ENCODE data around the gene FSTL4.

FSTL4 gene

DNA sequence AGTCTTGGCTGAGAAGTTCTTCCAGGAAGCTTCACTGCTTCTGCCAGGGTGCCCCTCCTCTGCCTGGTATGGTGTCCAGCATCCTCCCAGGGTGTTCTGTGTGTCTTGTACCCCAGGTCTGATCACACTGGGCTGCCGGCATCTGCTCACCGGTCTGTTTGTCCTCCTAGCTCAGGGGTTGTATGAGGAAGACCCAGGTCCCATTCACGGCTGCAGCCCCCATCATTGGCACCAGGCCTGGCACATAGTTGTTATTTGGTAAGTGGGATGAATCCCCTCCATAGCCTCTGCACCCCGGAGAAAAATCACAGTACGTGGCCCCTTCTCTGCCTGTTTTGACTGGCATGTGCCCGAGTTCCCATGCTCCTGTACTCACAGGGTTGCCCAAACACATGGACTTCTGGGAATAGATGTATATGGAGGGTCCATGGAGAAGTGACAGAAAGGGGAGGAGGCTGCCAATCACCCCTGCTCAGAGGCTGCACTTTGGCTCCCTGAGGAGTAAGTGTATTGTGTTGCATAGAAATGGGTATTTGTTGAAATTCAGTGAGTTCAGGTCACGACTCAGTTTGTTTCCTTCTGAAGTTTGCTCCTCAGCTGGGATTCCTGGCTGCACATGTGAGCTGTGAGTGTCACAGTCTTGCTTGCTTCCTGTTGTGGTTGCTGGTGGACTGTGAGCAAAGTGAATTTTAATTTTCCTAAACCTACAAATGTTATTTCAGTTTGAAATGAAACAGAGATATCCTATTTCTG is 464.4 kb downstream of the FSTL4 start:
- Histone ChIP-seq H3F3A (ENCODE audit: insufficient read depth, low read length) (no peaks in the 10 kb centered on the region), H2AFZ (ENCODE audit: low read length) (no peak overlapping the region), H3K27ac (ENCODE audit: low read depth, low read length, poor library complexity, severe bottlenecking) (no peak overlapping the region), H3K4me2 (ENCODE audit: low read length) (no peak overlapping the region), H3K9me3 (ENCODE audit: low read length) (no peaks in the 10 kb centered on the region), H3K27me3 (ENCODE audit: insufficient read depth, low read length) (no peaks in the 10 kb centered on the region; the same call in 1 of the 2 replicates), H3K4me3 (ENCODE audit: low read depth, low read length, poor library complexity, severe bottlenecking) (no peak overlapping the region), H3K36me3 (ENCODE audit: insufficient read depth, low read length) (no peaks in the 10 kb centered on the region), H3K4me1 (ENCODE audit: insufficient read depth, low read length, severe bottlenecking) (no peaks in the 10 kb centered on the region), H4K20me1 (ENCODE audit: insufficient read depth, low read length) (no peaks in the 10 kb centered on the region), H3K9me2 (ENCODE audit: low read depth, low read length) (no peaks in the 10 kb centered on the region), H3K9ac (ENCODE audit: low read length) (no peak overlapping the region), H3K79me2 (ENCODE audit: insufficient read depth, low read length) (no peaks in the 10 kb centered on the region)
- no peak for TF ChIP-seq CTCF (IDR thresholded peaks at IDR 0.05; ENCODE audit: low read length)
- TF ChIP-seq EZH2 (IDR thresholded peaks at IDR 0.05; ENCODE audit: borderline replicate concordance, low read length): no peak

- H2AFZ ChIP-seq (ENCODE audit: low read length): no peak overlapping the region
- no peaks in the 10 kb centered on the region; the same call in 1 of the 2 replicates for H3K27me3 ChIP-seq (ENCODE audit: insufficient read depth, low read length)
- no peak overlapping the region for H3K9ac ChIP-seq (ENCODE audit: low read length)
- no peaks in the 10 kb centered on the region for H3K9me3 ChIP-seq (ENCODE audit: low read length)
- H3K4me2 ChIP-seq (ENCODE audit: low read length): no peak overlapping the region
- no peaks in the 10 kb centered on the region for H3K79me2 ChIP-seq (ENCODE audit: insufficient read depth, low read length)
- no peak for TF ChIP-seq CTCF (IDR thresholded peaks at IDR 0.05; ENCODE audit: low read length)
- no peak for TF ChIP-seq EZH2 (IDR thresholded peaks at IDR 0.05; ENCODE audit: borderline replicate concordance, low read length)
- no peaks in the 10 kb centered on the region for H3K9me2 ChIP-seq (ENCODE audit: low read depth, low read length)
- no peaks in the 10 kb centered on the region for H3K4me1 ChIP-seq (ENCODE audit: insufficient read depth, low read length, severe bottlenecking)
- no peak overlapping the region for H3K27ac ChIP-seq (ENCODE audit: low read depth, low read length, poor library complexity, severe bottlenecking)
- H3F3A ChIP-seq (ENCODE audit: insufficient read depth, low read length): no peaks in the 10 kb centered on the region
- no peaks in the 10 kb centered on the region for H4K20me1 ChIP-seq (ENCODE audit: insufficient read depth, low read length)
- no peak overlapping the region for H3K4me3 ChIP-seq (ENCODE audit: low read depth, low read length, poor library complexity, severe bottlenecking)
- no peaks in the 10 kb centered on the region for H3K36me3 ChIP-seq (ENCODE audit: insufficient read depth, low read length)
Measured at GRCh38 chr5:133147411-133147810, 464.9 kb downstream of the FSTL4 start.
